ENCODE results near the gene RBMS1. TPM values are rescaled to one million over a fixed set of nuclear protein-coding genes. Genes with fewer than 3 reads are reported as not detected.

RBMS1 gene
- total RNA-seq, 2 donors from 2014 or later = 6.3 to 21.1 TPM

- H3K27me3 ChIP-seq = no peaks in the 10 kb centered on the region
- TF ChIP-seq CTCF (IDR thresholded peaks at IDR 0.05) = no peak
- no peak overlapping the region for H3K9ac ChIP-seq (ENCODE audit: low read depth in 2 of 2, low read length in 2 of 2)
- intact Hi-C loops (cut with DNase I) = no loop called here
- H3K4me3 ChIP-seq = no peak overlapping the region
- no peaks in the 10 kb centered on the region for H3K4me1 ChIP-seq
- H3K27ac ChIP-seq = no peak overlapping the region
- H3K9me3 ChIP-seq = no peaks in the 10 kb centered on the region
- no peak for DNase-seq
- no peaks in the 10 kb centered on the region for H3K36me3 ChIP-seq
These were observed 28.6 kb downstream of the RBMS1 start for GRCh38 chr2:160465002-160465401.

GRCh38 chr2:160464017-160464416 lies 29.6 kb downstream of the RBMS1 start:
- DNase-seq = no peak
- intact Hi-C loops (cut with DNase I) = no loop called here
- Histone ChIP-seq H3K9ac (ENCODE audit: low read depth in 2 of 2, low read length in 2 of 2) (no peak overlapping the region), H3K27me3 (no peaks in the 10 kb centered on the region), H3K27ac (no peak overlapping the region), H3K9me3 (no peaks in the 10 kb centered on the region), H3K4me3 (no peak overlapping the region), H3K4me1 (no peaks in the 10 kb centered on the region), H3K36me3 (no peaks in the 10 kb centered on the region)
- TF ChIP-seq CTCF (IDR thresholded peaks at IDR 0.05) = no peak

GRCh38 chr2:160463245-160463644 lies 30.4 kb downstream of the RBMS1 start:
- Histone ChIP-seq H3K9me3 (no peaks in the 10 kb centered on the region), H3K27me3 (no peaks in the 10 kb centered on the region), H3K4me1 (no peaks in the 10 kb centered on the region), H3K27ac (no peak overlapping the region), H3K4me3 (no peak overlapping the region), H3K36me3 (no peaks in the 10 kb centered on the region), H3K9ac (ENCODE audit: low read depth in 2 of 2, low read length in 2 of 2) (no peak overlapping the region)
- intact Hi-C loops (cut with DNase I) = no loop called here
- DNase-seq = no peak
- TF ChIP-seq CTCF (IDR thresholded peaks at IDR 0.05) = no peak

- no peak overlapping the region for H3K27ac ChIP-seq
- DNase-seq = no peak
- H3K27me3 ChIP-seq = no peaks in the 10 kb centered on the region
- H3K36me3 ChIP-seq = no peaks in the 10 kb centered on the region
- intact Hi-C loops (cut with DNase I) = no loop called here
- H3K9ac ChIP-seq (ENCODE audit: low read depth in 2 of 2, low read length in 2 of 2) = no peak overlapping the region
- TF ChIP-seq CTCF (IDR thresholded peaks at IDR 0.05) = no peak
- no peaks in the 10 kb centered on the region for H3K9me3 ChIP-seq
- H3K4me3 ChIP-seq = no peak overlapping the region
- H3K4me1 ChIP-seq = no peaks in the 10 kb centered on the region
These were observed 33.3 kb downstream of the RBMS1 start for GRCh38 chr2:160460333-160460731.

GRCh38 chr2:160459538-160460332 lies 33.9 kb downstream of the RBMS1 start:
- DNase-seq = no peak
- no peaks in the 10 kb centered on the region for H3K27me3 ChIP-seq
- H3K9me3 ChIP-seq = no peaks in the 10 kb centered on the region
- no peaks in the 10 kb centered on the region for H3K4me1 ChIP-seq
- H3K36me3 ChIP-seq = no peaks in the 10 kb centered on the region
- intact Hi-C loops (cut with DNase I) = no loop called here
- no peak overlapping the region for H3K4me3 ChIP-seq
- no peak overlapping the region for H3K9ac ChIP-seq (ENCODE audit: low read depth in 2 of 2, low read length in 2 of 2)
- no peak for TF ChIP-seq CTCF (IDR thresholded peaks at IDR 0.05)
- no peak overlapping the region for H3K27ac ChIP-seq
